K562 (cell line): ENCODE measurements around the gene INSIG1. TPM values are rescaled to one million over a fixed set of nuclear protein-coding genes. Genes with fewer than 3 reads are reported as not detected.

ENCODE experiments used
- ATAC-seq: fragments of 200-7000 bp; cut with Tn5 transposase; 3 replicates; pipeline ENCODE4 v1.9.1; 2020; ENCODE audit warnings: moderate library complexity
- BruUV-seq: library from RNA; stranded (reverse); fragments of 400-500 nt; replicated peaks from 2 replicates; lab custom pipeline; 2021; lab: Mats Ljungman, UMichigan
- CTCF ChIA-PET: fragments of 300-600 bp; formaldehyde crosslinking; extraction: SDS; loops from one replicate; lab custom pipeline; 2021; ENCODE audit warnings: low intra/inter-chr PET ratio; lab: Yijun Ruan, JAX
- POLR2A ChIA-PET: fragments of 300-600, 350-650 bp; sonication (Branson Sonifier 250); formaldehyde crosslinking; extraction: SDS; loops from one replicate; lab custom pipeline; 2021; ENCODE audit warnings: antibody characterized with exemption, inconsistent platforms; lab: Yijun Ruan, JAX
- DNase-seq, 4 experiments: peaks; one replicate each; pipeline versions ENCODE4 v3.0.0 to v3.0.0-alpha.2; 2011 to 2018; ENCODE audit warnings: low spot score in 3 of 4, mixed read lengths in 3 of 4; ENCODE audit errors: extremely low read depth in 1 of 4
- FAIRE-seq: peaks from 2 replicates; lab custom pipeline; 2011; peaks lifted over from hg19 to GRCh38; lab: Jason Lieb, UNC
- H2AFZ ChIP-seq: 2 replicates; pipeline ENCODE4 v1.6.0; 2011; ENCODE audit warnings: low read depth, low read length, control low read depth, inconsistent platforms
- H3K27ac ChIP-seq: fragments of 200-600 bp; 3 replicates; pipeline ENCODE4 v1.8.0; 2011; ENCODE audit warnings: low read depth, mild to moderate bottlenecking, control low read depth, inconsistent platforms, low read length, moderate library complexity, mixed read lengths; ENCODE audit errors: extremely low read depth
- H3K27me3 ChIP-seq, 2 experiments: fragments of 300-600 bp in 1 of 2; 2 replicates in 1 of 2; 3 replicates in 1 of 2; pipeline versions ENCODE4 v1.6.0 to v1.8.0; 2011; ENCODE audit warnings: inconsistent platforms in 2 of 2, low read length in 2 of 2, mild to moderate bottlenecking in 1 of 2, mixed read lengths in 1 of 2, moderate library complexity in 1 of 2; ENCODE audit not compliant: control insufficient read depth in 2 of 2, insufficient read depth in 2 of 2
- H3K36me3 ChIP-seq: fragments of 300-600 bp; 3 replicates; pipeline ENCODE4 v1.8.0; 2011; ENCODE audit warnings: mild to moderate bottlenecking, low read length, inconsistent platforms; ENCODE audit not compliant: control insufficient read depth, insufficient read depth
- H3K4me1 ChIP-seq, 2 experiments: fragments of 200-600 bp in 1 of 2; replicated peaks in 1 of 2; 2 replicates in 1 of 2; 3 replicates in 1 of 2; pipeline versions ENCODE4 v1.5.1 to v1.8.0; 2011; ENCODE audit warnings: inconsistent platforms in 2 of 2, low read length in 2 of 2, mild to moderate bottlenecking in 1 of 2, mixed read lengths in 1 of 2, moderate library complexity in 1 of 2; ENCODE audit not compliant: control insufficient read depth in 2 of 2, insufficient read depth in 2 of 2
- H3K4me2 ChIP-seq: 2 replicates; pipeline ENCODE4 v1.6.1; 2011; ENCODE audit warnings: low read length, control low read depth, inconsistent platforms, mixed read lengths; ENCODE audit not compliant: insufficient read depth
- H3K4me3 ChIP-seq: fragments of 200-600 bp; sonication (generic), shearing (Covaris generic); 2 replicates; pipeline ENCODE4 v1.5.1; 2016; ENCODE audit warnings: control low read depth, inconsistent platforms
- H3K79me2 ChIP-seq: fragments of 200-600 bp; 3 replicates; pipeline ENCODE4 v1.8.0; 2011; ENCODE audit warnings: low read length, inconsistent platforms; ENCODE audit not compliant: control insufficient read depth, insufficient read depth
- H3K9ac ChIP-seq, 2 experiments: 2 replicates each; pipeline versions ENCODE4 v1.6.0 to v1.6.1; 2011; ENCODE audit warnings: low read depth in 2 of 2, low read length in 2 of 2, control low read depth in 1 of 2, inconsistent platforms in 1 of 2, mild to moderate bottlenecking in 1 of 2, mixed read lengths in 1 of 2; ENCODE audit not compliant: insufficient read depth in 1 of 2
- H3K9me1 ChIP-seq: one replicate; pipeline ENCODE4 v1.6.0; 2011; ENCODE audit warnings: inconsistent platforms, mild to moderate bottlenecking, low read length, moderate library complexity; ENCODE audit not compliant: control insufficient read depth, insufficient read depth
- H3K9me3 ChIP-seq: replicated peaks from 2 replicates; pipeline ENCODE4 v1.5.1; 2011; ENCODE audit warnings: low read depth, low read length, inconsistent platforms; ENCODE audit not compliant: control insufficient read depth, insufficient read depth
- H4K20me1 ChIP-seq: replicated peaks from 2 replicates; pipeline ENCODE4 v1.6.1; 2011; ENCODE audit warnings: low read length, inconsistent platforms, mixed read lengths; ENCODE audit not compliant: control insufficient read depth, insufficient read depth
- CC2D1A ChIP-seq: fragments of 450-650 bp; IDR thresholded peaks from 2 replicates; pipeline ENCODE4 v1.6.1; 2017; ENCODE audit warnings: mild to moderate bottlenecking
- CTCF ChIP-seq, 3 experiments: IDR thresholded peaks in 2 of 3; conservative IDR thresholded peaks in 1 of 3; 2 replicates each; pipeline ENCODE4 v1.5.1; 2011 to 2012; ENCODE audit warnings: low read length in 3 of 3, mild to moderate bottlenecking in 3 of 3, control low read depth in 2 of 3, improper control_type of control experiment in 1 of 3, inconsistent platforms in 1 of 3, low read depth in 1 of 3, mixed read lengths in 1 of 3, moderate library complexity in 1 of 3; ENCODE audit not compliant: insufficient read depth in 2 of 3
- E2F8 ChIP-seq: fragments of 450-650 bp; IDR thresholded peaks from 2 replicates; pipeline ENCODE4 v1.7.1; 2018; ENCODE audit warnings: mild to moderate bottlenecking, low read depth; ENCODE audit not compliant: partially characterized antibody
- MCM3 ChIP-seq: fragments of 450-650 bp; IDR thresholded peaks from 2 replicates; pipeline ENCODE4 v1.6.1; 2016
- NELFE ChIP-seq: IDR thresholded peaks from 2 replicates; pipeline ENCODE4 v1.6.1; 2011; ENCODE audit warnings: mild to moderate bottlenecking; ENCODE audit not compliant: insufficient read depth, insufficient read length
- PCBP2 ChIP-seq: fragments of 200-400 bp; formaldehyde crosslinking; IDR thresholded peaks from 2 replicates; pipeline ENCODE4 v1.6.1; 2018; ENCODE audit warnings: low read length, low read depth, mild to moderate bottlenecking, moderate library complexity; ENCODE audit not compliant: poor library complexity, severe bottlenecking
- SP1 ChIP-seq: sonication (generic); formaldehyde crosslinking; IDR thresholded peaks from 2 replicates; pipeline ENCODE4 v1.8.1; 2022; ENCODE audit warnings: mild to moderate bottlenecking, missing genetic modification reagents
- ZBTB1 ChIP-seq: sonication (generic); formaldehyde crosslinking; IDR thresholded peaks from 2 replicates; pipeline ENCODE4 v1.8.1; 2023; ENCODE audit warnings: missing genetic modification reagents, low read depth, mild to moderate bottlenecking, borderline replicate concordance
- ZKSCAN3 ChIP-seq: fragments of 250-450 bp; sonication (Bioruptor Pico); IDR thresholded peaks from 2 replicates; pipeline ENCODE4 v1.4.0; 2020
- WGBS: fragments of 100-300 bp; shearing (Covaris generic); methylation state at CpG from one replicate; pipeline ENCODE4 v1.1.6; 2016; ENCODE audit warnings: low coverage, mixed read lengths; ENCODE audit not compliant: insufficient coverage; ENCODE audit errors: missing lambda C conversion rate; 5-methylcytosine and 5-hydroxymethylcytosine counted together
- in situ Hi-C: fragments of 300-500 bp; cut with MboI; formaldehyde crosslinking; loops from 4 replicates; pipeline ENCODE4 v1.15.0; 2018; ENCODE audit warnings: inconsistent platforms, mixed read lengths
- intact Hi-C: fragments of 100-400 bp; cut with micrococcal nuclease; formaldehyde crosslinking; loops from 2 replicates; pipeline ENCODE4 v1.14.2; 2022
- polyA plus RNA-seq, 8 experiments: library from polyadenylated mRNA; depleted of rRNA in 4 of 8; stranded (reverse) in 5 of 8; unstranded in 3 of 8; fragments of >200 nt; fragmentation: Nextera tagmentation in 2 of 8; fragmentation: Illumina TruSeq in 1 of 8; extraction: Ambion mirVana in 2 of 8; extraction: Trizol in 1 of 8; gene quantifications; 2 replicates each; pipeline versions ENCODE4 v1.2.1 to v1.2.3, GENCODE V29; 2011 to 2014; ENCODE audit warnings: inconsistent platforms in 1 of 8, missing spikeins in 1 of 8
- total RNA-seq, 7 experiments: library from RNA; depleted of rRNA in 6 of 7; stranded (reverse); fragments of >200 nt in 6 of 7; fragmentation: Illumina TruSeq in 2 of 7; extraction: Trizol in 2 of 7; gene quantifications; 2 replicates each; pipeline versions ENCODE4 v1.2.1 to v1.2.3, GENCODE V29; 2011 to 2021; ENCODE audit warnings: low replicate concordance in 1 of 7
- TF ChIP-seq, protein P1 (sequence below): fragments of 250-450 bp; sonication (Bioruptor Pico); IDR thresholded peaks from 2 replicates; pipeline ENCODE4 v1.8.0; 2022; ENCODE audit warnings: inconsistent platforms, mild to moderate bottlenecking, moderate library complexity, borderline replicate concordance
- TF ChIP-seq, protein P2 (sequence below): fragments of 200-800 bp; sonication (Bioruptor generic); IDR thresholded peaks from 2 replicates; pipeline ENCODE4 v1.6.1; 2017; ENCODE audit warnings: missing genetic modification characterization, missing compliant biosample characterization

The INSIG1 gene
- total and polyA plus RNA-seq, 9 of the 15 experiments (the other 6 are each of a cell fraction or from before 2014, with no cell fraction given) = 57.1 to 787 (median 238) TPM

- CTCF ChIA-PET = no interaction called here
- no TSS peak for BruUV-seq
Observed at GRCh38 chr7:155252892-155253501, 44.7 kb upstream of the INSIG1 start.

More at GRCh38 chr7:155252892-155253501, 44.7 kb upstream of the INSIG1 start:
- ATAC-seq (no peak), FAIRE-seq (no peak), DNase-seq (no peak)
- Histone ChIP-seq H3K4me3 (no peak overlapping the region), H4K20me1 (no peaks in the 10 kb centered on the region; the same call in 1 of the 2 replicates), H3K27ac (no peak overlapping the region), H3K9ac (no peak overlapping the region), H3K4me1 (peaks cover 0 to 10% of the 10 kb centered on the region in 2 experiments; a peak in 3 of 5 replicates), H3K9me1 (no peaks in the 10 kb centered on the region), H3K9me3 (no peaks in the 10 kb centered on the region), H3K4me2 (no peak overlapping the region), H3K36me3 (no peaks in the 10 kb centered on the region), H2AFZ (no peak overlapping the region), H3K79me2 (no peaks in the 10 kb centered on the region), H3K27me3 (peaks cover 85 to 95% of the 10 kb centered on the region in 2 experiments)
- TF ChIP-seq SP1 (CRISPR knock-in tag) (no peak), ZKSCAN3 (CRISPR knock-in tag) (no peak), E2F8 (no peak), MCM3 (0 out of 2 replicates have a peak, but pooled peaks have one; percentile 42), CC2D1A (no peak), PCBP2 (no peak), ZBTB1 (CRISPR knock-in tag) (no peak), CTCF (IDR thresholded peaks at IDR 0.05 in 2 of 3, conservative IDR thresholded peaks at IDR 0.05 in 1 of 3; ENCODE audit: insufficient read depth in 2 of 3, low read depth in 1 of 3, low read length in 3 of 3) (0 out of 6 replicates have a peak, but pooled peaks of 1 of the 3 experiments have one; percentile 1), NELFE (no peak)
- TF ChIP-seq, protein P1, sequence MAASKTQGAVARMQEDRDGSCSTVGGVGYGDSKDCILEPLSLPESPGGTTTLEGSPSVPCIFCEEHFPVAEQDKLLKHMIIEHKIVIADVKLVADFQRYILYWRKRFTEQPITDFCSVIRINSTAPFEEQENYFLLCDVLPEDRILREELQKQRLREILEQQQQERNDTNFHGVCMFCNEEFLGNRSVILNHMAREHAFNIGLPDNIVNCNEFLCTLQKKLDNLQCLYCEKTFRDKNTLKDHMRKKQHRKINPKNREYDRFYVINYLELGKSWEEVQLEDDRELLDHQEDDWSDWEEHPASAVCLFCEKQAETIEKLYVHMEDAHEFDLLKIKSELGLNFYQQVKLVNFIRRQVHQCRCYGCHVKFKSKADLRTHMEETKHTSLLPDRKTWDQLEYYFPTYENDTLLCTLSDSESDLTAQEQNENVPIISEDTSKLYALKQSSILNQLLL (CRISPR knock-in tag) = no peak
- TF ChIP-seq, protein P2, sequence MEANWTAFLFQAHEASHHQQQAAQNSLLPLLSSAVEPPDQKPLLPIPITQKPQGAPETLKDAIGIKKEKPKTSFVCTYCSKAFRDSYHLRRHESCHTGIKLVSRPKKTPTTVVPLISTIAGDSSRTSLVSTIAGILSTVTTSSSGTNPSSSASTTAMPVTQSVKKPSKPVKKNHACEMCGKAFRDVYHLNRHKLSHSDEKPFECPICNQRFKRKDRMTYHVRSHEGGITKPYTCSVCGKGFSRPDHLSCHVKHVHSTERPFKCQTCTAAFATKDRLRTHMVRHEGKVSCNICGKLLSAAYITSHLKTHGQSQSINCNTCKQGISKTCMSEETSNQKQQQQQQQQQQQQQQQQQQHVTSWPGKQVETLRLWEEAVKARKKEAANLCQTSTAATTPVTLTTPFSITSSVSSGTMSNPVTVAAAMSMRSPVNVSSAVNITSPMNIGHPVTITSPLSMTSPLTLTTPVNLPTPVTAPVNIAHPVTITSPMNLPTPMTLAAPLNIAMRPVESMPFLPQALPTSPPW (CRISPR knock-in tag) = no peak
- intact Hi-C loops = no loop called here
- WGBS = 1% methylated on average over 23 of the region's 24 CpGs
- POLR2A ChIA-PET = interaction anchor here (0.7 to 2.2 kb wide), 6 partner anchors 9 to 48 kb away, joined by 3 to 8 read pairs (median 6); no protein-coding TSS in a partner anchor
- in situ Hi-C loops = no loop called here
